Parathyroid adenoma (tissue), 2 donors: ENCODE data around the gene STX7.

Experiments
- H2AFZ ChIP-seq: fragments of 300-600 bp; sonication (generic); one replicate; pipeline ENCODE4 v1.7.0; 2017; ENCODE audit warnings: antibody characterized with exemption, mild to moderate bottlenecking
- H3K27ac ChIP-seq: fragments of 300-600 bp; sonication (generic); one replicate; pipeline ENCODE4 v1.7.0; 2017
- H3K27me3 ChIP-seq: fragments of 300-600 bp; sonication (generic); one replicate; pipeline ENCODE4 v1.7.0; 2017; ENCODE audit warnings: low read length; ENCODE audit not compliant: control insufficient read depth, insufficient read depth
- H3K36me3 ChIP-seq: fragments of 300-600 bp; sonication (generic); one replicate; pipeline ENCODE4 v1.7.0; 2017; ENCODE audit warnings: low read length; ENCODE audit not compliant: control insufficient read depth, insufficient read depth
- H3K4me1 ChIP-seq: fragments of 300-600 bp; sonication (generic); one replicate; pipeline ENCODE4 v1.7.0; 2017; ENCODE audit warnings: control low read depth
- H3K4me2 ChIP-seq: fragments of 300-600 bp; sonication (generic); one replicate; pipeline ENCODE4 v1.7.0; 2017; ENCODE audit warnings: low read length
- H3K4me3 ChIP-seq: fragments of 300-600 bp; sonication (generic); one replicate; pipeline ENCODE4 v1.7.0; 2017; ENCODE audit warnings: low read depth, low read length
- H3K79me2 ChIP-seq: fragments of 300-600 bp; sonication (generic); one replicate; pipeline ENCODE4 v1.7.0; 2017; ENCODE audit warnings: control low read depth
- H3K9ac ChIP-seq: fragments of 300-600 bp; sonication (generic); one replicate; pipeline ENCODE4 v1.7.0; 2017; ENCODE audit warnings: mild to moderate bottlenecking
- H3K9me3 ChIP-seq: fragments of 300-600 bp; sonication (generic); one replicate; pipeline ENCODE4 v1.7.0; 2017; ENCODE audit warnings: low read length; ENCODE audit not compliant: control insufficient read depth
- CTCF ChIP-seq: fragments of 300-600 bp; sonication (generic); IDR thresholded peaks from one replicate; pipeline ENCODE4 v1.7.0; 2017; ENCODE audit warnings: antibody characterized with exemption, mild to moderate bottlenecking
- donor health status: primary hyperparathyroidism.

Gene STX7

GRCh38 chr6:132400883-132401617 is 111.9 kb downstream of the STX7 start, which contains the start of gene MOXD1:
TSS of gene MOXD1 (minus strand) at chr6:132401475. CDS start at chr6:132401426, 49 bp downstream.
- H2AFZ ChIP-seq, result peak within 1 kb of the TSS; percentile 94
- no peaks in the 10 kb centered on the region for H3K4me1 ChIP-seq
- peak within 1 kb of the TSS; percentile 88 for H3K4me2 ChIP-seq
- no peak within 1 kb of the TSS for H3K27ac ChIP-seq
- H3K9ac ChIP-seq, result no peak within 1 kb of the TSS
- no peak for TF ChIP-seq CTCF
- H3K36me3 ChIP-seq, result no peaks in the 10 kb centered on the region
- H3K4me3 ChIP-seq, result peak within 1 kb of the TSS; percentile 51
- H3K9me3 ChIP-seq, result no peaks in the 10 kb centered on the region
- H3K79me2 ChIP-seq, result no peaks in the 10 kb centered on the region
- no peaks in the 10 kb centered on the region for H3K27me3 ChIP-seq

- Histone ChIP-seq H3K79me2 (no peaks in the 10 kb centered on the region), H3K9me3 (no peaks in the 10 kb centered on the region), H3K9ac (no peak overlapping the region), H3K4me3 (peak overlapping the region; percentile 51), H3K27me3 (no peaks in the 10 kb centered on the region), H2AFZ (peak overlapping the region; percentile 94), H3K4me2 (peak overlapping the region; percentile 88), H3K27ac (no peak overlapping the region), H3K36me3 (no peaks in the 10 kb centered on the region), H3K4me1 (no peaks in the 10 kb centered on the region)
- no peak for TF ChIP-seq CTCF
Observed at GRCh38 chr6:132400555-132400882, 112.4 kb downstream of the STX7 start.

GRCh38 chr6:132399376-132400074 is 113.4 kb downstream of the STX7 start:
- Histone ChIP-seq H3K4me3 (no peak overlapping the region), H3K27me3 (no peaks in the 10 kb centered on the region)

More at GRCh38 chr6:132399376-132400074, 113.4 kb downstream of the STX7 start:
- no peak for TF ChIP-seq CTCF
- H3K36me3 ChIP-seq, result no peaks in the 10 kb centered on the region
- no peak overlapping the region for H3K9ac ChIP-seq
- H3K4me1 ChIP-seq, result no peaks in the 10 kb centered on the region
- H3K79me2 ChIP-seq, result no peaks in the 10 kb centered on the region
- no peak overlapping the region for H2AFZ ChIP-seq
- no peak overlapping the region for H3K27ac ChIP-seq
- H3K9me3 ChIP-seq, result peaks cover 3% of the 10 kb centered on the region
- H3K4me2 ChIP-seq, result no peak overlapping the region
